HG03159 (cell line): ENCODE measurements around the gene FGF10.

Source experiments
- ATAC-seq: cut with Tn5 transposase; IDR thresholded peaks from one replicate; pipeline ENCODE4 v1.9.1; 2021; ENCODE audit warnings: mild to moderate bottlenecking, moderate library complexity; ENCODE audit not compliant: unreplicated experiment

The FGF10 gene

GRCh38 chr5:44260793-44261192 is 128.4 kb downstream of the FGF10 start:
- ATAC-seq = no peak

DNA sequence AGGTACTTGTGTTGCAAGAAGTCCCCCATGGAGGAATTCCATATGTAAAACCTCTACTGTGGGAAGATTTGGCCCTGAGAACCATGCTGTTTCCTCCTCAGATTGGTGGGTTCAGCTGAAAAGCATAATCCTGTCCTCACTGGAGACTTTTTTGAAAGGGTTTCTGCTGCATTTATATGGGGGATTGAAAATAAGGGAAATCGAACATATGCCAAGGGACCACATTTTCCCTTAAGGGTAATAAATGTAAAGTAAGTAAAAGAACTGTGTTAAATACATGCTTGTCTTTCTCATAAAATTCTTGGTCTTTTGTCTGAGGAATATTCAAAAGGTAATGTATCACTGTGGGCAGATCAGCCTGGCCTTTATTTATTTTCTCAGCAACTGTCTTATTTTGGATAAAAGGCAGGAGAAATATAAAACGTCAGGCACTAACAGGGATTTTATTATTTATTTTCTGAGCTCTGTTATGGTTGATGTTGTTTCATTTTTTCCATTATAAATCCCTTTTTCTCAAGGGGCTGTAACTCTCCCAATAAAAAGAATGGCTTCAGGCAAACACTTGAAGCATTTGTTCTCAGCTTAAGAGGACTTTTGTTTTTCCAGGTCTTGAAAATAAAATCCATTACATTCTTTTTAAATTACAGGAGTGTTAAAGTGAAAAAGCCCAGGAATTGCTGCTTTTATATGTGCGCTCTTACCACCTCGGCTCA is 131.4 kb downstream of the FGF10 start:
- no peak for ATAC-seq

GRCh38 chr5:44257221-44257620 is 132.0 kb downstream of the FGF10 start:
- ATAC-seq = no peak
